Central memory CD4-positive, alpha-beta T cell (primary cell): ENCODE data around the gene SPIRE2.
"Not testable (repeated sequence)": the region's sequence is repeated elsewhere in the genome, so short reads cannot be mapped to it uniquely, and the experiment has no call there.

Source experiments
- DNase-seq: peaks from one replicate; pipeline ENCODE4 v3.0.0; 2022
- total RNA-seq, 3 experiments: gene quantifications; one replicate each; lab custom pipeline; 2026; lab: John Stamatoyannopoulos, UW

Gene SPIRE2
- 0.21 to 2.5 (median 0.49) reads per million in 3 experiments for total RNA-seq

- DNase-seq, result peak; percentile 69
Observed at GRCh38 chr16:89828199-89828869, at the start of gene SPIRE2. Gene SPIRE2 (plus strand): TSS chr16:89828475. CDS start chr16:89828551, 76 bp downstream.

GRCh38 chr16:89779231-89779908, 48.9 kb upstream of the SPIRE2 start:
- no peak for DNase-seq

GRCh38 chr16:89779909-89780305, 48.4 kb upstream of the SPIRE2 start:
- DNase-seq, result no peak

GRCh38 chr16:89782489-89782888, 45.8 kb upstream of the SPIRE2 start:
- DNase-seq, result no peak

- DNase-seq, result not testable (repeated sequence)
Observed at GRCh38 chr16:89783952-89784351, 44.3 kb upstream of the SPIRE2 start.

GRCh38 chr16:89784406-89784805, 43.9 kb upstream of the SPIRE2 start:
- peak; percentile 21 for DNase-seq

GRCh38 chr16:89785523-89786155, 42.6 kb upstream of the SPIRE2 start:
- DNase-seq, result peak; percentile 75

GRCh38 chr16:89786474-89787364, 41.6 kb upstream of the SPIRE2 start:
- DNase-seq, result no peak

GRCh38 chr16:89787365-89787805, 40.9 kb upstream of the SPIRE2 start:
- DNase-seq, result no peak

- no peak for DNase-seq
Observed at GRCh38 chr16:89791278-89791995, 36.8 kb upstream of the SPIRE2 start.

GRCh38 chr16:89793092-89793491, 35.2 kb upstream of the SPIRE2 start:
- peak; percentile 46 for DNase-seq

- DNase-seq, result no peak
Observed at GRCh38 chr16:89793955-89794354, 34.3 kb upstream of the SPIRE2 start.

- DNase-seq, result no peak
Observed at GRCh38 chr16:89795676-89796075, 32.6 kb upstream of the SPIRE2 start.

- DNase-seq, result no peak
Observed at GRCh38 chr16:89796104-89796503, 32.2 kb upstream of the SPIRE2 start.

GRCh38 chr16:89798126-89798525, 30.1 kb upstream of the SPIRE2 start:
- DNase-seq, result no peak

- DNase-seq, result no peak
Observed at GRCh38 chr16:89798832-89799370, 29.4 kb upstream of the SPIRE2 start.

- DNase-seq, result no peak
Observed at GRCh38 chr16:89801800-89802199, 26.5 kb upstream of the SPIRE2 start.

GRCh38 chr16:89805136-89805905, 23.0 kb upstream of the SPIRE2 start:
- DNase-seq, result no peak

- not testable (repeated sequence) for DNase-seq
Observed at GRCh38 chr16:89806589-89807193, 21.6 kb upstream of the SPIRE2 start.

GRCh38 chr16:89808475-89808874, 19.8 kb upstream of the SPIRE2 start:
- DNase-seq, result no peak
